ENCODE results near the gene HHIPL2. TPM values are rescaled to one million over a fixed set of nuclear protein-coding genes. Genes with fewer than 3 reads are reported as not detected.

Gene HHIPL2
- total and polyA plus RNA-seq, 2 experiments from 2014 or later: 0.52 TPM; not detected in 1

DNA sequence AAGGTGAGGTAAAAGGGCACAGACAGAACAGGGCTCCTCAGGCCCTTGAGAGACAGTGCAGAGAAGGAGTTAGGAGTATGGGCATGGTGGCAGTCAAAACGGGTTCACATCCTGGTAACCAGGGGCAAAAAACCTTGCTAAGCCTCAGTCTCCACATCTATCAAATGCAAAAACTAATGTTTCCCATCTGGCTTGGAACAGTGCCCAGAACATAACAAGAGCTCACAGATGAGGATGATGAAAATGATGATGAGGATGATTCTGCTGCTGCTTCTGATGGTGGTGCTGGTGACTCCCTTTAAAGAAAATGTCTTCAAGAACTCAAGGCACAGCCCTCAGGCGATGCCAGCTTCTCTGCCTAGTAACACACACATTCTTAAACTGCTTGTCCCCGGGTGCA, 24.1 kb downstream of the HHIPL2 start:
- no peaks in the 10 kb centered on the region for H3K36me3 Mint-ChIP-seq (ENCODE audit: low read depth)
- H3K4me3 ChIP-seq: no peak overlapping the region
- H3K9me3 Mint-ChIP-seq: no peaks in the 10 kb centered on the region
- no peaks in the 10 kb centered on the region for H3K4me1 ChIP-seq (ENCODE audit: insufficient read depth)
- no peak overlapping the region for H3K4me3 Mint-ChIP-seq
- H3K27ac ChIP-seq (ENCODE audit: low read depth): no peak overlapping the region
- no peaks in the 10 kb centered on the region; the same call in 1 of the 2 replicates for H3K9me2 ChIP-seq (ENCODE audit: insufficient read depth)
- TF ChIP-seq, protein P1, sequence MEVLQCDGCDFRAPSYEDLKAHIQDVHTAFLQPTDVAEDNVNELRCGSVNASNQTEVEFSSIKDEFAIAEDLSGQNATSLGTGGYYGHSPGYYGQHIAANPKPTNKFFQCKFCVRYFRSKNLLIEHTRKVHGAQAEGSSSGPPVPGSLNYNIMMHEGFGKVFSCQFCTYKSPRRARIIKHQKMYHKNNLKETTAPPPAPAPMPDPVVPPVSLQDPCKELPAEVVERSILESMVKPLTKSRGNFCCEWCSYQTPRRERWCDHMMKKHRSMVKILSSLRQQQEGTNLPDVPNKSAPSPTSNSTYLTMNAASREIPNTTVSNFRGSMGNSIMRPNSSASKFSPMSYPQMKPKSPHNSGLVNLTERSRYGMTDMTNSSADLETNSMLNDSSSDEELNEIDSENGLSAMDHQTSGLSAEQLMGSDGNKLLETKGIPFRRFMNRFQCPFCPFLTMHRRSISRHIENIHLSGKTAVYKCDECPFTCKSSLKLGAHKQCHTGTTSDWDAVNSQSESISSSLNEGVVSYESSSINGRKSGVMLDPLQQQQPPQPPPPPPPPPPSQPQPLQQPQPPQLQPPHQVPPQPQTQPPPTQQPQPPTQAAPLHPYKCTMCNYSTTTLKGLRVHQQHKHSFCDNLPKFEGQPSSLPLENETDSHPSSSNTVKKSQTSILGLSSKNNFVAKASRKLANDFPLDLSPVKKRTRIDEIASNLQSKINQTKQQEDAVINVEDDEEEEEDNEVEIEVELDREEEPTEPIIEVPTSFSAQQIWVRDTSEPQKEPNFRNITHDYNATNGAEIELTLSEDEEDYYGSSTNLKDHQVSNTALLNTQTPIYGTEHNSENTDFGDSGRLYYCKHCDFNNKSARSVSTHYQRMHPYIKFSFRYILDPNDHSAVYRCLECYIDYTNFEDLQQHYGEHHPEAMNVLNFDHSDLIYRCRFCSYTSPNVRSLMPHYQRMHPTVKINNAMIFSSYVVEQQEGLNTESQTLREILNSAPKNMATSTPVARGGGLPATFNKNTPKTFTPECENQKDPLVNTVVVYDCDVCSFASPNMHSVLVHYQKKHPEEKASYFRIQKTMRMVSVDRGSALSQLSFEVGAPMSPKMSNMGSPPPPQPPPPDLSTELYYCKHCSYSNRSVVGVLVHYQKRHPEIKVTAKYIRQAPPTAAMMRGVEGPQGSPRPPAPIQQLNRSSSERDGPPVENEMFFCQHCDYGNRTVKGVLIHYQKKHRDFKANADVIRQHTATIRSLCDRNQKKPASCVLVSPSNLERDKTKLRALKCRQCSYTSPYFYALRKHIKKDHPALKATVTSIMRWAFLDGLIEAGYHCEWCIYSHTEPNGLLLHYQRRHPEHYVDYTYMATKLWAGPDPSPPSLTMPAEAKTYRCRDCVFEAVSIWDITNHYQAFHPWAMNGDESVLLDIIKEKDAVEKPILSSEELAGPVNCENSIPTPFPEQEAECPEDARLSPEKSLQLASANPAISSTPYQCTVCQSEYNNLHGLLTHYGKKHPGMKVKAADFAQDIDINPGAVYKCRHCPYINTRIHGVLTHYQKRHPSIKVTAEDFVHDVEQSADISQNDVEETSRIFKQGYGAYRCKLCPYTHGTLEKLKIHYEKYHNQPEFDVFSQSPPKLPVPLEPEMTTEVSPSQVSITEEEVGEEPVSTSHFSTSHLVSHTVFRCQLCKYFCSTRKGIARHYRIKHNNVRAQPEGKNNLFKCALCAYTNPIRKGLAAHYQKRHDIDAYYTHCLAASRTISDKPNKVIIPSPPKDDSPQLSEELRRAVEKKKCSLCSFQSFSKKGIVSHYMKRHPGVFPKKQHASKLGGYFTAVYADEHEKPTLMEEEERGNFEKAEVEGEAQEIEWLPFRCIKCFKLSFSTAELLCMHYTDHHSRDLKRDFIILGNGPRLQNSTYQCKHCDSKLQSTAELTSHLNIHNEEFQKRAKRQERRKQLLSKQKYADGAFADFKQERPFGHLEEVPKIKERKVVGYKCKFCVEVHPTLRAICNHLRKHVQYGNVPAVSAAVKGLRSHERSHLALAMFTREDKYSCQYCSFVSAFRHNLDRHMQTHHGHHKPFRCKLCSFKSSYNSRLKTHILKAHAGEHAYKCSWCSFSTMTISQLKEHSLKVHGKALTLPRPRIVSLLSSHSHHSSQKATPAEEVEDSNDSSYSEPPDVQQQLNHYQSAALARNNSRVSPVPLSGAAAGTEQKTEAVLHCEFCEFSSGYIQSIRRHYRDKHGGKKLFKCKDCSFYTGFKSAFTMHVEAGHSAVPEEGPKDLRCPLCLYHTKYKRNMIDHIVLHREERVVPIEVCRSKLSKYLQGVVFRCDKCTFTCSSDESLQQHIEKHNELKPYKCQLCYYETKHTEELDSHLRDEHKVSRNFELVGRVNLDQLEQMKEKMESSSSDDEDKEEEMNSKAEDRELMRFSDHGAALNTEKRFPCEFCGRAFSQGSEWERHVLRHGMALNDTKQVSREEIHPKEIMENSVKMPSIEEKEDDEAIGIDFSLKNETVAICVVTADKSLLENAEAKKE (CRISPR knock-in tag; IDR thresholded peaks at IDR 0.05): no peak
- no peak for TF ChIP-seq JUNB (IDR thresholded peaks at IDR 0.05; ENCODE audit: unreplicated experiment)
- no peak overlapping the region for H3K27ac Mint-ChIP-seq
- no peaks in the 10 kb centered on the region for H4K20me1 ChIP-seq (replicated peaks; ENCODE audit: insufficient read depth)
- no peaks in the 10 kb centered on the region for H3F3A ChIP-seq (replicated peaks; ENCODE audit: low read depth)
- H3K4me1 Mint-ChIP-seq: no peaks in the 10 kb centered on the region
- no peaks in the 10 kb centered on the region for H3K36me3 ChIP-seq (ENCODE audit: insufficient read depth)
- H3K79me2 ChIP-seq (replicated peaks; ENCODE audit: insufficient read depth): no peaks in the 10 kb centered on the region
- ATAC-seq (no peak), DNase-seq (ENCODE audit: low spot score) (no peak)
- no peaks in the 10 kb centered on the region for H3K27me3 ChIP-seq (ENCODE audit: insufficient read depth)
- 0 out of 2 replicates have a peak overlapping the region, but pooled peaks have one; percentile 10 for H2AFZ ChIP-seq
- no peak overlapping the region for H3K4me2 ChIP-seq
- peaks cover 5% of the 10 kb centered on the region for H3K27me3 Mint-ChIP-seq (ENCODE audit: insufficient read depth, low read depth, poor library complexity)

DNA sequence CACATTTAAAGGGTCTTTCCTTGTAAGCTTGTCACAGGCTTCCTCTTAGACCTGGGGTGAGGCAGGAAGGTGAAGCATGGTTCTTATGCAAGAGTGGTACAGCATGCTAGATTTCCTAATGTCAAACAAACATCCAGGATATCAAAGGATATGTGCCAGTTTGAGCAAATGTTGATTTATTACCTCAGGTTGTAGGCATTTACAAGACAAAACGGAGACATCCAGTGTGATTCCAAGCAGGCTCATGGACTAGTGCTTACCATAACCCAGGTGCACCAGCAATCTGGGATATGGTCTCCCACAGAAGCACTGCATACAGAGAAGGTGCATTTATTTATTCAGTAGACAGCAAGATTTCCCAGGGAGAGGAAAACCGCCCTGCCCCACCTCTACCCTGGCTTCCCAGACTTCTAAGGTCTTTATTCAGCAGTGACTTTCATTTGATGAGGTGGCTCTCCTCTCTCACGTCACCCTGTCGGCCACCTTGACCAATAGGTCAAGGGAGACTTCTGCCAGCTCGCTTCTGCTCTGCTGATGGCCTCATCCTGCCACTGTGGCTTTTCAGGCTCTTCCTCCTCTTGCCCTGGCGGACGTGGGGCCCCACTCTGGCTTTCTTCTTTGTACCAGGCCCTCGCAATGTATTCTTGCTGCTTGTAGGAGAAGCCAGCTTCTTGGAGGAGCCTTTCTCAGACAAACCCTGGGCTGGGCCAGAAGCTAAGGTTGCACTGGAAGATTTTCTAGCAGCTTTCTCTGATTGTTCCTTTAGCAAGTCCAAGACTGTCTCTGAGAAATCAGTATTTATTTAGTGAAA, 25.6 kb downstream of the HHIPL2 start:
- H3K36me3 Mint-ChIP-seq (ENCODE audit: low read depth): no peaks in the 10 kb centered on the region
- no peak overlapping the region for H3K4me3 ChIP-seq
- H3K27ac ChIP-seq (ENCODE audit: low read depth): no peak overlapping the region
- H3K27me3 Mint-ChIP-seq (ENCODE audit: insufficient read depth, low read depth, poor library complexity): peaks cover 4% of the 10 kb centered on the region
- H4K20me1 ChIP-seq (replicated peaks; ENCODE audit: insufficient read depth): no peaks in the 10 kb centered on the region
- no peaks in the 10 kb centered on the region for H3K9me2 ChIP-seq (ENCODE audit: insufficient read depth)
- H3K4me3 Mint-ChIP-seq: no peak overlapping the region
- H3K79me2 ChIP-seq (replicated peaks; ENCODE audit: insufficient read depth): no peaks in the 10 kb centered on the region
- no peaks in the 10 kb centered on the region for H3K36me3 ChIP-seq (ENCODE audit: insufficient read depth)
- DNase-seq (ENCODE audit: low spot score): no peak
- no peaks in the 10 kb centered on the region for H3K4me1 Mint-ChIP-seq
- H2AFZ ChIP-seq: peak overlapping the region; percentile 63; the same call in 1 of the 2 replicates
- no peaks in the 10 kb centered on the region for H3K9me3 Mint-ChIP-seq
- ATAC-seq: no peak
- H3K27ac Mint-ChIP-seq: no peak overlapping the region
- no peaks in the 10 kb centered on the region for H3K27me3 ChIP-seq (ENCODE audit: insufficient read depth)
- no peaks in the 10 kb centered on the region for H3K4me1 ChIP-seq (ENCODE audit: insufficient read depth)
- no peaks in the 10 kb centered on the region for H3F3A ChIP-seq (replicated peaks; ENCODE audit: low read depth)
- H3K4me2 ChIP-seq: no peak overlapping the region
- TF ChIP-seq NANOG (IDR thresholded peaks at IDR 0.05; ENCODE audit: borderline replicate concordance) (no peak), JUNB (IDR thresholded peaks at IDR 0.05; ENCODE audit: unreplicated experiment) (no peak)
- TF ChIP-seq, protein P1 (CRISPR knock-in tag; IDR thresholded peaks at IDR 0.05): no peak
